Measurements from ENCODE around the gene VWA5B1.

VWA5B1 gene

DNA sequence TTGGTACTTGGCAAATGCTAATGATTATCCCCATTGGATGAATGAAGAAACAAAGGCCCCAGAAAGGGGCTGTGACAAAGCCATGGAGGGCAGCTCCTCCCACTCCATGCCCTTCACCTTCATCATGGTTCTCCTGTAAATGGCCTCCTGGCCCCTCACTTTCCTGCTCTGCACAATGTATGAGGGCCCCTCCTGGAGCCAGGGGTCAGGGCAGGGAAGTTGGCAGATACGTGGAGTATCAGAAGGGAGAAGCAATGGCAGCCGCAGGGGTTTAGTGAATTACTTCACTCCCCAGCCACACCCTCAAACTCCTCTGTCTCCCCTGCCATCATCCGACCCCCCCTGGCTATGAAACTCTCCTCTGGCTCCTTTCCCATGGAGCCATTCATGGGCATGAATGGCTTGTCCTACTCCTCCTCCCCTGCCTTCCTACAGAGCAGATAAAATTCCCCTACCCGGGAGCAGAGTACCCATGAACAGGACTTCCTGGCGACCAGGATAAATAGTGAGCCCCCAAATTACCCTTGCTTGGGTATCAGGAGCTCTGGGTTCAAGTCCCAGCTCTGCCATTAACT, 109.0 kb downstream of the VWA5B1 start:
- DNase-seq = no peak

DNA sequence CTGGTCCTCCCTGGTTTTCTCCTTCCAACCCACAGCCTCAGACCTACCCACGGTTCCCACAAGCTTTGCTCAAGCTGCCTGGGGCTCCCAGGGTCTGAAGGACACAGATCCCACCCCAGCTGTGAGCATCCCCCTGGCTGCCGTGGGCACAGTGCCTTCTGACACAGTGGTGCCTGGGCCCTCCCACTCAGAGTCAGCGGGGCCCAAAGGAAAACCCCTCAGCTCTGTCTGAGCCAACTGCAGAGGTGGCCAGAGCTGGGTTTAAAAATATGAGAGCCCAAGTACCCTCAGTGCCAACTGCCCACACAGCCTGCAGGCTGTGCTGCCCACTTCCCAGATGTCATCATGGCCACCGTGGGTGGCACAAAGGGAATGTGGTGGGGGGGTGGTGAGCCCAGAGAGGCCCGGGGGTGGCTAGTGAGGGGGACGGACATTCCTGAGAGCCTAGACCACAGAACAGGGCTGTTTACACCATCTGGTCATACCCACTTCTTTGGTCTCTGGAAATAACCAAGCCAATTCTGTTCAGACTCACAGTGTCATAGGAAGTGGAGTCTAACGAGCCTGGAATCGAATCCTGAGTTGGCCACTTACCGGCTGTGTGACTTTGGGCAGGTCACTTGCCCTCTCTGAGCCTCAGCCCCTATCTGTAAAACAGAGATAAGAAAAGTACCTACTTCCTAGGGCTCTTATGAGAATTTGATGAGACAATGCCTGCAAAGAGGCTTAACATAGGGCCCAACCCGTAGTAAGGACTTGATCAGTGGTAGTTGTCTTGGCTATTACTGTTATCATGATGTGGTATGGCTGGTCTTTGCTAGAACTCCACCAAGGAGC, 109.9 kb downstream of the VWA5B1 start:
- DNase-seq = no peak

DNA sequence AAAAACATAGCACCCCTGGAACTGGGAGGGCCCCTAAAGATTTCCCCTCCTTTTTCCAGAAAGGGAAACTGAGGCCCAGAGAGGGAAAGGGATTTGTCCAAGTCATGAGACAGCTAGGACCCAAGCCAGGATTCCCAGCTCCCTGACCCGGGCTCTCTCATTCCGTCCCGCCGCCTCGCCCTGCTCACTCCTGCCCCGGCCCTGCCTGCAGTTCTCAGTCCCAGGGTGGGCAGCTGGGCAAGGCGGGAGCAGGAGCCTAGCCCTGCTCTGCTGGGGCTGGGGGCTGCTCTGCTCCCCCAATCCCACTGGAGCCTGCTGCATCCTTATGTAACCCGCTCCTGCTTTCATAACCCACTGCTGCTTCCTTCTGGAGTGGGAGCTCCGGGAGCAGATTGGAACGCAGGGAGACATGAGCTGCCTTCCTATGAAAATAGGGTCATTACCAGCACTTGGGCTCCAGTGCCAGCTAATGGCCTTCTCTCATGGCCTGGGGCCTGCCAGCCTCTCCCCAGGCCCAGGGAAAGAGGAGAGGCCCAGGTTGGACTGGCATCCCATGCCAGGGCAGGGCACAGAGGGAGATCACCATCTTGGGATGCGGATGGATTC, 110.8 kb downstream of the VWA5B1 start:
- DNase-seq = no peak

DNA sequence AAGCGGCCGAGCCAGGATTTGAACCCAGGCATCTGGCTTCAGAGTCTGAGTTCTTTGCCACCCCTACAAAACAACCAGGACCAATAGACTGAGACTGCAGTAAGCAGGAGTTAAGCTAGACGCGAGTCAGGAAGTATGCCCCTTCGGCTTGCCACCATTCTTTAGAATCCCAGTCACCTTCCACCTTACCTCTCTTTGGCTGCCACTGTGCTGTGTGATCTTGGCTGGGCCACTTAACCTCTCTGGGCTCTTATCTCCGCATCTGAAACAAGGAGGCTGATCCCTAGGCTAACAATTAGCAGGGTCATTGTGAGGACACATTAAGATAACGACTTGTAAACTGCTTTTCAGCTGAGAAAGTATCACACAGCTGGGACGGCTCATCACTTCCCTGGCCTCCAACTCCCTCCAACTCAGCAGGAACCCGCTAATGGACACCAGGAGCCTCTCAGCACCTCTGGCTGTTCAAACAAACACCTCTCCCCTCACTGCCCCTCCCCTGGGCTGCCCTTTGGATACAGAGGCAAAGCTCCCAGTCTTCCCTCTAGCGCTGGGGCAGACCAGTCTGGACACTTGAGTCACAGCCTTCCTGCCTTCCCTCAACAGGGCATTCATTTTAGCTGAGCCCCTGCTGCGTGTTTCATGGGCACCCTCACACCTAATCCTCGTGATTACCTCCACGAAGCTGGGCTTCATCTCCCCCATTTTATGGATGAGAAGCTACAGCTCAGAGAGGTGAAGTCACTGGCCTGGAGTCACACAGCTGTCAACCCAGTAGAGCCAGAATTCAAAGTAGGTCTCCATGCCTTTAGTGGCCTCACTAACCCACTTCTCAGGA, 112.1 kb downstream of the VWA5B1 start:
- DNase-seq = no peak

DNA sequence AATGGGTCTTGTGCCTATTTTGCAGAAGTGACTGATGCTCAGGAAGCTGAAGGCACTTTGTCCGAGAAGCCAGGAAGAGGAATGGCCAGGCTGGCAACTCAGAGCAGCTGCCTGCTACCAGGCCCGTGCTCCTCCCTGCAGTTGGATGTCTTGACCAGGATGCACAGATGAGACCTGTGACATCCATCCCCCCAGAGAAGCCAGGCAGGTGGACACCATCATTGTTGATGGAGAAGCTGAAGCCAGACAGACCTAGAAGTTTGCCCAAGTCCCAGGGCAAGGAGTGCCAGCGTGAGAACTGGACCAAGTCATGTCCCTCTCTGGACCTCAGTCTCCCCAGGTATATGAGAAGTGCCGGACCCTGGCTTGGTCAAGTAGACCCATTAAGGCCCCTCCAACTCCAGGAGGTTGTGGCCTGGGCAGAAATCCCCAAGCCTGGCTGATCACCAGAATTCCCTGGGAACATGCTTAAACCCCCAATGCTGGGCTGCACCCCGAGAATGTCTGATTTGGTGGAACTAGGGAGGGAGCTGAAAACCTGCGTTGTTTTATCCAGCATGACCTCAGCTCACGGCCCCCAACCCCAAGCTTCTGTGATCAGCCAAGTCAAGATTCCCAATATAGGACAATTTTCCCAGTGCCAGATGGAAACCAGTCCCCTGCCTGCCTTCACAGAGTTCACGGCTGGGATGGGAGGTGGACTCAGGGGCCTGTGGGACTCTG, 112.9 kb downstream of the VWA5B1 start:
- no peak for DNase-seq

DNA sequence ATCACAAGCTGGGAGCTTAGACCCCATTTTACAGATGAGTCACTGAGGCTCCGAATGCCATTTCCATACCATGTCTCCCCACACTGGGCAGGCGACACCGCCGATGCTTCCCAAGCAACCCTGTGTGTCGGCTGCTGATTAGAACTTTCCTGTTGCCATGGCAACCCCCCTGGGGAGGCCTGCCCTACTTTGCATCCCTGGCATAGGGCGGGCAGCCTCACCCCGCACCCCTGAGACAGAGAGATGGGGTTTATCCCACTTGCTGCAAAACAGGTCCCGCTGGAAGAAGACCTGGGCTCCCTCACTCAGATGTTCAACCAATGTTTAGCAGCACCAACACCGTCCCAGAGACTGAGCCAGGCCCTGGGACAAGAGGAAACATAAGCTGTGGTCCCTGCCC, 113.8 kb downstream of the VWA5B1 start:
- DNase-seq = no peak
